ENCODE data around the gene DNMT3L. TPM values are rescaled to one million over a fixed set of nuclear protein-coding genes. Genes with fewer than 3 reads are reported as not detected.

DNMT3L gene
- total RNA-seq, 1 donor from 2014 or later = not detected

- no peaks in the 10 kb centered on the region for H3K27me3 ChIP-seq (ENCODE audit: insufficient read depth, low read length)
- no peaks in the 10 kb centered on the region for H3K9me3 ChIP-seq (ENCODE audit: insufficient read depth, low read depth, low read length)
- peaks cover 4% of the 10 kb centered on the region for H3K79me2 ChIP-seq (ENCODE audit: insufficient read depth, low read length)
- no peak overlapping the region for H3K27ac Mint-ChIP-seq (ENCODE audit: unreplicated experiment)
- no peak overlapping the region for H3K4me3 Mint-ChIP-seq (ENCODE audit: unreplicated experiment)
- no peak overlapping the region for H3K9ac ChIP-seq (ENCODE audit: low read length)
- H3K4me2 ChIP-seq (ENCODE audit: low read length) = no peak overlapping the region
- FAIRE-seq (no peak), DNase-seq (ENCODE audit: low read depth) (no peak)
- no peaks in the 10 kb centered on the region for H3K9me3 Mint-ChIP-seq (ENCODE audit: unreplicated experiment)
- H4K20me1 ChIP-seq (ENCODE audit: insufficient read depth, low read length) = peaks cover 2% of the 10 kb centered on the region
- TF ChIP-seq, protein P1, sequence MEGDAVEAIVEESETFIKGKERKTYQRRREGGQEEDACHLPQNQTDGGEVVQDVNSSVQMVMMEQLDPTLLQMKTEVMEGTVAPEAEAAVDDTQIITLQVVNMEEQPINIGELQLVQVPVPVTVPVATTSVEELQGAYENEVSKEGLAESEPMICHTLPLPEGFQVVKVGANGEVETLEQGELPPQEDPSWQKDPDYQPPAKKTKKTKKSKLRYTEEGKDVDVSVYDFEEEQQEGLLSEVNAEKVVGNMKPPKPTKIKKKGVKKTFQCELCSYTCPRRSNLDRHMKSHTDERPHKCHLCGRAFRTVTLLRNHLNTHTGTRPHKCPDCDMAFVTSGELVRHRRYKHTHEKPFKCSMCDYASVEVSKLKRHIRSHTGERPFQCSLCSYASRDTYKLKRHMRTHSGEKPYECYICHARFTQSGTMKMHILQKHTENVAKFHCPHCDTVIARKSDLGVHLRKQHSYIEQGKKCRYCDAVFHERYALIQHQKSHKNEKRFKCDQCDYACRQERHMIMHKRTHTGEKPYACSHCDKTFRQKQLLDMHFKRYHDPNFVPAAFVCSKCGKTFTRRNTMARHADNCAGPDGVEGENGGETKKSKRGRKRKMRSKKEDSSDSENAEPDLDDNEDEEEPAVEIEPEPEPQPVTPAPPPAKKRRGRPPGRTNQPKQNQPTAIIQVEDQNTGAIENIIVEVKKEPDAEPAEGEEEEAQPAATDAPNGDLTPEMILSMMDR (IDR thresholded peaks at IDR 0.05; ENCODE audit: insufficient read depth, low read depth, low read length) = no peak
- TF ChIP-seq EZH2 (IDR thresholded peaks at IDR 0.05; ENCODE audit: insufficient read depth, low read length) = no peak
- H3K27ac ChIP-seq (ENCODE audit: low read depth, low read length) = no peak overlapping the region
- no peaks in the 10 kb centered on the region for H3K36me3 Mint-ChIP-seq (ENCODE audit: low read depth, unreplicated experiment)
- H3K4me1 ChIP-seq (ENCODE audit: insufficient read depth, low read length) = peaks cover 5% of the 10 kb centered on the region
- H2AFZ ChIP-seq (ENCODE audit: low read depth, low read length) = no peak overlapping the region
- no peak overlapping the region for H3K4me3 ChIP-seq (ENCODE audit: insufficient read depth, low read depth, low read length)
- peaks cover 6% of the 10 kb centered on the region for H3K27me3 Mint-ChIP-seq (ENCODE audit: low read depth, unreplicated experiment)
- no peaks in the 10 kb centered on the region for H3K36me3 ChIP-seq (ENCODE audit: insufficient read depth, low read length)
- peaks cover 3% of the 10 kb centered on the region for H3K4me1 Mint-ChIP-seq (ENCODE audit: low read depth, unreplicated experiment)
These were observed 33.9 kb upstream of the DNMT3L start for GRCh38 chr21:44295646-44296045.

- Histone ChIP-seq H3K4me1 (ENCODE audit: insufficient read depth, low read length) (peaks cover 3% of the 10 kb centered on the region), H2AFZ (ENCODE audit: low read depth, low read length) (no peak overlapping the region), H3K36me3 (ENCODE audit: insufficient read depth, low read length) (no peaks in the 10 kb centered on the region), H3K9me3 (ENCODE audit: insufficient read depth, low read depth, low read length) (no peaks in the 10 kb centered on the region), H3K27me3 (ENCODE audit: insufficient read depth, low read length) (no peaks in the 10 kb centered on the region), H3K4me2 (ENCODE audit: low read length) (no peak overlapping the region), H3K27ac (ENCODE audit: low read depth, low read length) (no peak overlapping the region), H4K20me1 (ENCODE audit: insufficient read depth, low read length) (no peaks in the 10 kb centered on the region), H3K4me3 (ENCODE audit: insufficient read depth, low read depth, low read length) (no peak overlapping the region), H3K79me2 (ENCODE audit: insufficient read depth, low read length) (no peaks in the 10 kb centered on the region), H3K9ac (ENCODE audit: low read length) (no peak overlapping the region)
- TF ChIP-seq EZH2 (IDR thresholded peaks at IDR 0.05; ENCODE audit: insufficient read depth, low read length) = no peak
- TF ChIP-seq, protein P1 (IDR thresholded peaks at IDR 0.05; ENCODE audit: insufficient read depth, low read depth, low read length) = no peak
- H3K4me3 Mint-ChIP-seq (ENCODE audit: unreplicated experiment) = no peak overlapping the region
- H3K9me3 Mint-ChIP-seq (ENCODE audit: unreplicated experiment) = no peaks in the 10 kb centered on the region
- DNase-seq (ENCODE audit: low read depth) (no peak), FAIRE-seq (no peak)
- H3K36me3 Mint-ChIP-seq (ENCODE audit: low read depth, unreplicated experiment) = no peaks in the 10 kb centered on the region
- H3K27ac Mint-ChIP-seq (ENCODE audit: unreplicated experiment) = no peak overlapping the region
- peaks cover 3% of the 10 kb centered on the region for H3K4me1 Mint-ChIP-seq (ENCODE audit: low read depth, unreplicated experiment)
- H3K27me3 Mint-ChIP-seq (ENCODE audit: low read depth, unreplicated experiment) = peaks cover 10% of the 10 kb centered on the region
These were observed 33.5 kb upstream of the DNMT3L start for GRCh38 chr21:44295163-44295573.

DNA sequence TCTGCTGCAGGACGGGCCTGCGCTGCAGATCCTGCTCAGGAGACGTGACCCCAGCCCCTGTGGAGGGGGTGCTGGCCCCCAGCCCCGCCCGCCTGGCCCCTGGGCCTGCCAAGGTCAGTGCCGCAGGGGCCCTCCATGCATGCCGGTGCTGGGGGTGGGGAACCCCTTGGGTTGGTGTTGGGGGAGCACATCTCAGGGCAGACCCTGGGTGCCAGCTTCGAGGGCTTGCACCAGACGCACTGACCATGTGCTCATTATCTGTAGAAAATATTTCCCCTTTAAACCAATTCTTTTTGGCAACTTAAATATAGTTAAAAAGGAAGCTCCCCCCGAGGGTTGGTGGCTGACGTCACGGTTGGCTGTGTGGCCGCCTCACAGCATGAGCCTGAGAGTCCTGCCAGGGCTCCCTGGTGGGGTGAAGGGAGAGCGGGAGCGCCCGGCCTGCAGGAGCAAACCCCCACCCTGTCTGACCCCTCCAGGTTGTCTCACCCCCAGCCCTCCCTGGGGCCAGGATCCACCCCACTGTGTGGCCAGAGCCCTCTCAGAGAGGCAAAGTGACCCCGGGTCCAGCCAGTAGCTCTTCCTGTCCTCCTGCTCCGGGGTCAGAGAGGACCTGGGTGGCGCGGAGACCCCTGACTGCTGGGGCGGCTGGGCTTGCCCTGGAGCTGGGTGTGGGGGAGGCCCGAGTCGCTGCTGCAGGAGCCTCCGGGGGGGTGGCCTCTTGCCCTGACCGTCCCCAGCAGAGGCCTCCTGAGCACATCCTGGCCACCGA, 32.9 kb upstream of the DNMT3L start:
- no peaks in the 10 kb centered on the region for H3K36me3 Mint-ChIP-seq (ENCODE audit: low read depth, unreplicated experiment)
- no peaks in the 10 kb centered on the region for H3K9me3 Mint-ChIP-seq (ENCODE audit: unreplicated experiment)
- Histone ChIP-seq H3K9me3 (ENCODE audit: insufficient read depth, low read depth, low read length) (no peaks in the 10 kb centered on the region), H3K36me3 (ENCODE audit: insufficient read depth, low read length) (no peaks in the 10 kb centered on the region), H3K4me2 (ENCODE audit: low read length) (no peak overlapping the region), H3K9ac (ENCODE audit: low read length) (no peak overlapping the region), H3K4me1 (ENCODE audit: insufficient read depth, low read length) (peaks cover 3% of the 10 kb centered on the region), H3K4me3 (ENCODE audit: insufficient read depth, low read depth, low read length) (no peak overlapping the region), H3K79me2 (ENCODE audit: insufficient read depth, low read length) (no peaks in the 10 kb centered on the region), H3K27me3 (ENCODE audit: insufficient read depth, low read length) (no peaks in the 10 kb centered on the region), H3K27ac (ENCODE audit: low read depth, low read length) (no peak overlapping the region), H2AFZ (ENCODE audit: low read depth, low read length) (no peak overlapping the region), H4K20me1 (ENCODE audit: insufficient read depth, low read length) (no peaks in the 10 kb centered on the region)
- FAIRE-seq = no peak
- H3K27ac Mint-ChIP-seq (ENCODE audit: unreplicated experiment) = no peak overlapping the region
- DNase-seq (ENCODE audit: low read depth) = no peak
- peaks cover 13% of the 10 kb centered on the region for H3K27me3 Mint-ChIP-seq (ENCODE audit: low read depth, unreplicated experiment)
- peaks cover 3% of the 10 kb centered on the region for H3K4me1 Mint-ChIP-seq (ENCODE audit: low read depth, unreplicated experiment)
- TF ChIP-seq EZH2 (IDR thresholded peaks at IDR 0.05; ENCODE audit: insufficient read depth, low read length) = no peak
- TF ChIP-seq, protein P1 (IDR thresholded peaks at IDR 0.05; ENCODE audit: insufficient read depth, low read depth, low read length) = no peak
- no peak overlapping the region for H3K4me3 Mint-ChIP-seq (ENCODE audit: unreplicated experiment)

Data from astrocyte (in vitro differentiated cells and primary cell).